GM03348 (cell line): ENCODE data around the gene ARHGAP25.

Source experiments
- DNase-seq: peaks from one replicate; pipeline ENCODE4 v3.0.0; 2012; ENCODE audit warnings: low spot score

ARHGAP25 gene, protein sequence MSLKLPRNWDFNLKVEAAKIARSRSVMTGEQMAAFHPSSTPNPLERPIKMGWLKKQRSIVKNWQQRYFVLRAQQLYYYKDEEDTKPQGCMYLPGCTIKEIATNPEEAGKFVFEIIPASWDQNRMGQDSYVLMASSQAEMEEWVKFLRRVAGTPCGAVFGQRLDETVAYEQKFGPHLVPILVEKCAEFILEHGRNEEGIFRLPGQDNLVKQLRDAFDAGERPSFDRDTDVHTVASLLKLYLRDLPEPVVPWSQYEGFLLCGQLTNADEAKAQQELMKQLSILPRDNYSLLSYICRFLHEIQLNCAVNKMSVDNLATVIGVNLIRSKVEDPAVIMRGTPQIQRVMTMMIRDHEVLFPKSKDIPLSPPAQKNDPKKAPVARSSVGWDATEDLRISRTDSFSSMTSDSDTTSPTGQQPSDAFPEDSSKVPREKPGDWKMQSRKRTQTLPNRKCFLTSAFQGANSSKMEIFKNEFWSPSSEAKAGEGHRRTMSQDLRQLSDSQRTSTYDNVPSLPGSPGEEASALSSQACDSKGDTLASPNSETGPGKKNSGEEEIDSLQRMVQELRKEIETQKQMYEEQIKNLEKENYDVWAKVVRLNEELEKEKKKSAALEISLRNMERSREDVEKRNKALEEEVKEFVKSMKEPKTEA

DNA sequence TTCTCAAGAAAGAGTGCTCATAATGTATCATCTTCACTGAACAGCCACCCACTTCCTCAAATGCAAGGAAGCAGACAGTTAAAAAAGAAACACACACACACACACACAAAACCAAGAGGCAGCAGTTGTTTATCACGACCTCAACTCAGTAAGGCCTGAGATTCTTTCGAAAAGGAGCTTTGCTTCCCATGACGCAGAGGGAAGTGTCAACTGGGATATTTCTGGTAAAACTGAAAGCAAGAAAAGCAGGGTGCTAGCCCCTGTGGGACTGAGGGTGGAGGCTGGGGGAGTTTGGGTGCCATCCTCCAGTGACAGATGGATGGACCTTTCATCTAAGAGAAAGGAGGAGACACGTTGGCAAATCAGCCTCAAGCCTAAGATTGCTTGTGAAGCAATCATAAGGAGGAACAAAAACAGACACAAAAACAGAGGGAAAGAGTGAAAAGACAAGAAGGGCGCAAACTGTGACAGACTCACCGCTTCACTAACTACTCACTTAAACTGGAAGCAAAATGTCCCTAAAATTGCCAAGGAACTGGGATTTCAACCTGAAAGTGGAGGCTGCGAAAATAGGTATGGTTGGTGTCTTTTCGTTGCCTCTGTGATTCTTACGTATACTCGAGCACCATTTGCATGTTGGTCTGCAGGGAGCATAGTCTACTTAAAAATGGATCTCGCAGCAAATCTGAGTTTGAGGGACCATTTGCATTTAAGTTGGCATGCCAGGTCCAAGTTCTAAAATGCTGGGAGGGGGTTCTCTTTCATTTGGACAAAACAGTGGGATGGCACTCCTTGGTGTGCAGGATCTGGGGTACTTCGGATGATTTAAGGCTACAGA lies at the start of gene ARHGAP25:
TSS of gene ARHGAP25 (plus strand) at position 124 of the 838 bp plus-strand sequence. CDS start at position 513, 389 bp downstream.
- no peak for DNase-seq

DNA sequence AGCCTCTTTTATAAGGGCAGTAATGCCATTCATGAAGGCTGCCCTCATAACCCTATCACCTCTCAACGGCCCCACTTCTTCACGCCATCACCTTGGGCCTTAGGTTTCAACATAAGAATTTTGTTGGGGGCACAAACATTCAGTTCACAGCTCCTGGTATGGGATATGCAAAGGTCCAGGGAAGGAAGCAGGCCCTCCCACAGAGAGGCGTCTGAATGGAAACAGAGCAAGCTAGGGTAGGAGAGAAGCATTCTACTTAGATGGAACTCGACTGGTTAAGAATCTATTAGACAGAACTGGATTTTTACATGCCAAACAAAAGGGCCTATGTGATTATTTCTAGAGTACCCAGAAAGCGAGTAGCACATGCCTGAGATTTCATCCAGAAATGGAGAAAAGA lies 48.4 kb upstream of the ARHGAP25 start:
- DNase-seq: no peak

DNA sequence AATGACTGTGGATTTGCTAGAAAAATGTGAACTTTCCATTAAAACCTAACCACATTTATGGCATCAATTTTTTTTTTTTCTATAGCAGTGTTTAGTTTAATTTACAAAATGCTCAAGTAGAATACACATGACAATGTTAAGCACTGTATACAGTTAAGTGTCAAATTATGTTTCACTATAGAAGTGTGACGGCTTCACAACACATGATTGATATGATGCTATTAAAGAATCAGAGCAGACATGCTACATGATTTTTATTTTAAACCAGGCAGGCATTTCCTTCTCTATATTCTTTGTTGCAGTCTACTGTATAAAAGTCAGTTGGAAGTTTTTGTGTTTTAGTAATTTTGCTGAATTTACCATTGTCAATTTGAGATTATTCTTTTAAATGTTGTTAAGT lies 47.6 kb upstream of the ARHGAP25 start:
- no peak for DNase-seq

DNA sequence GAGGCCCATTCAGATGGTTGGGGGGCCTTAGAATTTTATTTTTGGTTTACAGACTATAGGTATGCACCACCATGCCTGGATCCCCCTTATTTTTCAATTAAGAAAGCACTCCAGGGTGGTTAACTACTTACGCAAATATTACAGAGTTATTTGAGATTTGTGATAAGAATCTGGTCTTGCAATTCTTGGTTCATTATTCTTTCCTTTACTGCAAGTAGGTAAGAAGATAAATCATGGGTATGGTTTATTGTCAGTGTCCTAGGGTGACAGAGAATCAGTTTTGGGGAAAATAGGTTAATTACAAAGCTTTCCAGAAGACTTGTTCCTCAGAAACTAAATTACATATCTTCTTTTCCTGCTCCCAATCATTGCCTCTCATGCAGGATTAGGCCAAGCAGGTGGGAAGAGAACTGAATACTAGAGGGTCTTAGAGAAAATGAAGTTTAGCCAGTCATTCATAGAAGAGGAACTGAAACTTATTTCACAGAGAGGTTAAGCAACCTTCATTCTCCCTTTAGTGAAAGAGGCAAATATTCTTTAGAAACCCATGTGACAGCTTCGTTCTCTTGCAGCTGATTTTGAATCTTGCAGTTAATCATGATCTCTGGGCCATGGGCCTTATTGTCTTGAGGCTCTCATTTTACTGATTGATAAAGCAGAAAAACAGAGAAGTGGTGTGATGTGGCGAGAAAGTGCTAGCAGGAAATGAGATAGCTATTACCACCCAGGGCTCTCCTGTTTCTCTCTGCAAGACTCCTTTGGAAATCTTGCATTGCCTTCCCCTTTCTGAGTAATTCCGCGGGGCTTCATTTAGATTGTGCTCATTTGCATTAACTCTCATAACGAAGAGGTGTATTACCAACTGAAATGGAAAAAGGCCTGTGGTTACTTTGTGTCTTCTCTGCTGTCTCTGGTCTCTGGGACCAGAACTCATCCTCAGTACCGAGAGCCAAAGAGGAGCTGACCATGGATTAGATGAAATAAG lies 44.8 kb upstream of the ARHGAP25 start:
- DNase-seq: no peak

DNA sequence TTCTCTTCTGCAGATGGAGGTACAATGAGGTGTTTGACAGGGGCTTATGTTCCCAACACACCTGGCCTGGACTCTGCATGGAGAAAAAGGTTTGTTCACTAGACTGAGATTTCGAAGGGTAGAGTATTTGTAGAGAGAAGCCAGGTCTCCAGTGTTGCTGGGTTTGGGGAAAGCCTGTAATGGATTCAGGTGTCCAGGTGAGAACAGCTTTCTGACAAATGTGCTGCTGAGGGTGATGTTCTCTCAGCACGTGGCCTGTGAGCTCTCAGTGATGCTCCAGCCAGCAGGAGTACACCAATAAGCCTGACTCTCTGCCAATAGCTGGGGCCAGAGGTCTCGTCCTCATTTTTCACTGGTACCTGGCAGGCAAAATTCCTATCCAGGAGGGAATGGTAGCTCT lies 43.8 kb upstream of the ARHGAP25 start:
- no peak for DNase-seq

DNA sequence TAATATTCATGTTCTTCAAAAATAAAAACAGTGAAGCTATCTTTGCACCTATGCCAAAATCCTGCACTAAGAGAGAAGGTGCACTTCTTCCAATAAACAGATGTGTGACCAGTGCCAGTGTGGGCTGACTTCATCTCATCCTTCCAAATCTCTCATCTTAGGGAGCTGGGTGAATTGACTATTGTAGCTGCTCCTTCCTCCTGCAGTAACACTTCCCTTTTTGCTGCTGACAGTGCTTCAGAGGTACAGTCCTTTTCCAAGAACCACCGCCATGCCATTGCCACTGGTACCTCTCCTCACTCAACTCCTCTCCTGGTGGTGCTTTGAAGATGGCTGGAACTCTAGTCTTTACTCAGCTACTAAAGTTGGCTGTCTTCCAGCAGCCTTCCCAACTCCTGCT lies 42.1 kb upstream of the ARHGAP25 start:
- no peak for DNase-seq

DNA sequence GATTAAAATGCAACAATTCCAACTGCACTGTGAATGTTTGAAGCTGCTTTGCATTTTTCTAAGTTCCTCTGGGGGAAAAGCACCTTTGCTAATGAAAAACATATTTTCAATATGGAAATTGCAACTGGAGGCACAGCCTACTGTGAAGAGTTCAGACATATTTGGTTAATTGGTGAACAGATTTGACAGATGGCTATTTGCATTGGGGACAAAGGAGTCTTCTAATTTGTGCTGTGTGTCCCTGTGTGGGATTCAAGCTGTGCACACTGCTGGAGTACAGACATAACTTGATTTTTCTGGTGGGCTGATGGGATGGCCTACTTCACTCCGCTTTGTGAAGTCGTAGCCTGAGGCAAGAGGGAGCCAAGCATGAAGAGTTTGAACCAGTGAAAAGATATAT lies 40.7 kb upstream of the ARHGAP25 start:
- DNase-seq: no peak

DNA sequence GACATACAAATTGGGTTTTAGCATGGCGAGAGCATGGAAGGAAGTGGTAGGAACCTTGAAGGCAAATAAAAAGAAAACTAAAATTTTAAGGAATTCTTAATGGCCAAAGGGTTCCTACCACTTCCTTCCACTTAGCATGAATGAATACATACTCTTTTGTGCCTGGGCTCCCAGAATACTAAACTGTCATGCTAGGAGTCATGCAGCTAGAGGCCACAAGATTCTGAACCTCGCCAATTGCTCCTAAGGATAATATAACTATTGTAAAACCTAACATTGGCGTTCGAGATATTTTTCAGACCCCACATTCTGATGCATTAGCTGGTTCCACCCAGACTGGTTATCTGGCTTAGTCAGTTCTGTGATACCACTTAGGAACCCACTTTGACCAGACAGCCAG lies 38.6 kb upstream of the ARHGAP25 start:
- DNase-seq: no peak

DNA sequence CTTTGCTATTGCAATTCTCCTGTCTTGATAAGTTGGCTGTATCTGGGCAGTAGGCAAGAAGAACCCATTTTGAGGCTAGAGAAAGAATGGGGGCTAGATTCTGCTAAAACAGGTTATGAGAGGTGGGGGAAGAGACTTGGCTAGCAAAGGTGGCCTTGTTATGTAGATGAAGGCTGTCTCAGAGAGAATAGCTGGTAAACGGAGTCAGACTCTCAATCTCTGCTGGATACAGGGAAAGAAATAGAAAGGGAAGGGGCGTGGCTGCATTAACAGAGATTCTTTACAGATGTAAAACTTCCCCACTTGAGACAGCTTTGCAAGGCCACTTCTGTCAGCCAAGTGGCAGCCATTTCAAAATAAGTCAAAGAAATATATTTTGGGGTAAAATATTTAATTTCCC lies 38.1 kb upstream of the ARHGAP25 start:
- no peak for DNase-seq

DNA sequence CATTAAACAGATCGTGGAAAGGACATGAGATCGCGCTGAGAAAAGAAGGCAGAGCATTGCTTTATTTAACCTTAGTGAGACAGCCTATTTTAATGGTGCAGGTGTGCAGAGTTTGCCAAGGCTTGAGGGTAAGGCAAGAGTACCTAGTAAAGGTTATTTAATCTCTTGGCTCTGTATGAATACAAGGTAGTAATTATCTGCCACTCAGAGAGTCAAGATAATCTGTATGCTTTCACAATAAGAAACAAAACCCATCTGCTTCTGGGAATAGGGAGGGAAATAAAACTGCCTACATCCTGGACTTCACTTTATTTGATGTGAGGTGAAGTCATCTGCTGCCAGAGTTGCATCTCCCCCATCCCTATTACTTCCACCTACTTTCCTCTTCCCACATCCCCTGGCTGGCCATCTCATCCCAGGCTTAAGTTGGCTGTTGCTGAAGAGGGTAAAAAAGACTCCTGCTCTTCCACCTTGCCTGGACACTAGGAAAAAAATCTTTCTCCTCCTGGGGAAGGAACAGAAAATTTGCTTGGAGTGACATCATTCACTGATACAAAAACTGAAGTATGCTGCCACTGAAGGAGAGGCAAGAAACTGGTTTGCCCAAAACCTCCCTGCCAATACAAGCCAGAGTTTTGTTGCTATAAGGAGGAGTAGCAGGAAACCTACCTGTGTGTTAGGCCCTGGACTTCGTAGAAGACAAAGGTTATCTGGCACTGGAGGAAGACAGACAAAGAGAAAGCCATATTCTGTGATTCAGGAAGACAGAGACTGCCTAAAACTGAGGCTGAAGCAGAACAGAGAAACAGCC lies 35.8 kb upstream of the ARHGAP25 start:
- DNase-seq: no peak

DNA sequence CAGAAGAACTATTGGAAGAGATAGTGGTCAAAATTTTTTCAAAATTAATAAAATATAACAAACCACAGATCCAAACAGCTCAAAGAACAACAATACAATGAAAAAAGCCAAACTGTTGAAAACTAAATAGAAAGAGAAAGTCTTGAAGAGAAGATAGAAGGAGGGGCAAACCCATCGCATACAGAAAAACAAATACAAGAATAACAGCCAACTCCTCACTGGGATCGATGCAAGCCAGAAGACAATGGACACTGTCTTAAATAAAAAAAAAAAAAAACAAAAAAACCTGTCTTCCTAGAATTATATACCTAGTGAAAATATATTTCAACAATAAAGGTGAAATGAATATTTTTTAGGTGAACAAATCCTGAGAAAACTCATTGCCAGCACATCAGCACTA lies 34.1 kb upstream of the ARHGAP25 start:
- no peak for DNase-seq

DNA sequence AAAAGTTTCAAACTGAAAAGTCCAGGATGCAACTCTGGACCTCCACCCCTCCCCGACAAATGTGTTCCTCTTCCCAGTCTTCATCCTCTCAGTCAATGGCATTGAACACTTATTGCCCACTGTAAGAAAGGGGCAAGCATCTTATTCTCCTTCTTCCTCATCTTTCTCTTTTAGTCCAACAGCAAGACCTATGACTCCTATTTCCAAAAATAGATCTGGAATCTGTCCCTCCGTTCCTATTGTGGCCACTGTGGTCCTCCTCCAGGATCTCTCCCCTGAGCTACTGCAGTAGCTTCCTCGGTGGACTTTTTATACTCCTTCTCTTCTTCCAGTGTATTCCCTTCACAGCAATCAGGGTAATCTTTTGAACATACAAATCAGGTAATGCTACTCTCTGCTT lies 28.0 kb upstream of the ARHGAP25 start:
- DNase-seq: no peak

DNA sequence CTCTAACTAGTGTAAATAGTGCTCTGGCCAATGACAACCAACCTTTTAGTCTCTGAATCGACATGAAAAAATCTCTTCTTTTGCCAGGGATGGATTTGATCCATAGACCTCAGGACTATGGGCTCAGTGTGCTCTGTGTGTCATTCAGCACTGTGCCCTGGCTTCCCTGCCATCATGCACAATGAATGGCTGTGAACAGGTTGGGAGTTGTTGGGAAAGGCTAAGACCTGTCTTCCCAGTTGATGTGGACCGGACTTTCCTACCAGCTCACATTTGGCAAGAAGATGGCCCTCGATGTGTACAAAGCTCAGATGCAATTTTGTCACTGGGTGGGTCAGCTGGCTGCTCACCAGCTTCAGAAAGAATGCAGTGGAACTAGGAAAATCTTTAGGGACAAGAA lies 26.0 kb upstream of the ARHGAP25 start:
- DNase-seq: no peak

DNA sequence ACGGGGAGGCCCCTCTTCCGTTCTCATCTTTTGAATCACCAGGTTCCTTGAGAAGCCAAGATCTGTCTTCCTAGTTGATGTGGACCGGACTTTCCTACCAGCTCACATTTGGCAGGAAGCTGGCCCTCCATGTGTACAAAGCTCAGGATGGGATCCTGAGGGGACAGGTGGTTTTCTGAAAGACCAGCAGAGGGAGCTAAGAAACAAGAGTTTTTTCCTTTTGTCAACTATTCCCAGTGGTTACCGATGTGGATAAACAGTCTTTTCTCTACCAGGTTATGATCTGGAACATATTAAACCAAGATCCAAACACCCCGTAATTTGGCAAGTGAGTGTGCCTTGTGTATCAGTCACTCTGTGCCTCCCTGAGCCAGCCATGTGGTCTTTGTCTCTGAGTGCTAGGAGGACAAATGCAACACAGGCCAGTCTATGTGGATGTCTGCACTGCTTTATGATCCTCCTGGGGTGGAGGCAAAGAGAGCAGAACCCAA lies 25.1 kb upstream of the ARHGAP25 start:
- peak; percentile 65 for DNase-seq

DNA sequence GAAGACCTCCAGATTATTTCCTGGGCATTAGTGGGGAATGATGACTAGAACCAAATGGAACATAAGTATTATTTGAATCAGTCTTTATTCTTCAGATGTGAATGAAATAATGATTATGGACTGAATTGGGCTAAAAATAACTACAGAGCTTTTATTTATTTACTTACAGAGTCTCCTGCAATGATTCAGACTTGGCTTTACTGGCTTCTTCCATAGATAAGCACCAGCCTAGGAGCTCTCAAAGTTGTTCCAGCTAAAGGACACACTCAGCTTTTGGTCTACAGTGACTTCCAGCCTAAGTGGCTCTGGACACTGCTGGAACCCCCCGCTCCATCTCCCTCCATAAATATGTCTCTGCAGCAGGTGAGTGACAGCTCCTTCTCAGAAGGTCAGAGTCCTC lies 24.3 kb upstream of the ARHGAP25 start:
- DNase-seq: no peak

DNA sequence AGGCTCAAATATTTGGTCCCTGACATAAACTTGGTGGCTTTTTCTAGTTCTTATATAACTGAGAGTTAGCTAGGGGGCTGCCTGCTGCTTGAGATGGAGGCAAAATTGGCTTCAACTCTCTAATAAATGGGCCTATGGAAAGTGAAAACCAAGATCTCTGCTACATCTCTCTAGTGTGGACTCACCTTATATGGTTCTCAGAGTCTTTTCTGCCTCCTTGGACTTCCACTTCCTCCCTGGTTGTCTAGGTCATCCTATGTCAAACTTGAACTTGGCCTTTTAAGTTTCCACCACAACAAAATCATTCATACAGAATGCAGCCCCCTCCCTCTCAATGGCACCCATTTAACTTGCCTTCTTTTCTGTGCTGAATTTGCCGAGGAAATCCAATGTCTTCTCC lies 23.9 kb upstream of the ARHGAP25 start:
- DNase-seq: no peak

DNA sequence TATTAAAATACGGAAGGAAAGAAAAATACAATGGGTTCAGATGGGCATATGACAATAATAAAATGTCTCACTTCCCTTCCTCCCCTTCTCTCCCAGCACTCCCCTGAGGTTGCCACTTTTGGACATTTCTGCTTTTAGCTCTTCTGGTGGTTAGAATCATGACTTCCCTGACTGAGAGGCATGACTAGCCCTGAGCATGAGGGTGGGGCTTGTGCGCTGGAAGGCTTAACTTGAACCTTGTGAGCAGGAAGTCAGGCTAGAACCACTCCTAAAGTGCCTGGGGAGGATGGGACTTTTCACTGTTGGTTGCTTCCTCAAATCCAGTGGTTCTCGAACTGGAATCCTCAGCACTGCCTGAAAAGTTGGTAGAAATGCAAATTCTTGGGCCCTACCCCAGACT lies 19.7 kb upstream of the ARHGAP25 start:
- no peak for DNase-seq

DNA sequence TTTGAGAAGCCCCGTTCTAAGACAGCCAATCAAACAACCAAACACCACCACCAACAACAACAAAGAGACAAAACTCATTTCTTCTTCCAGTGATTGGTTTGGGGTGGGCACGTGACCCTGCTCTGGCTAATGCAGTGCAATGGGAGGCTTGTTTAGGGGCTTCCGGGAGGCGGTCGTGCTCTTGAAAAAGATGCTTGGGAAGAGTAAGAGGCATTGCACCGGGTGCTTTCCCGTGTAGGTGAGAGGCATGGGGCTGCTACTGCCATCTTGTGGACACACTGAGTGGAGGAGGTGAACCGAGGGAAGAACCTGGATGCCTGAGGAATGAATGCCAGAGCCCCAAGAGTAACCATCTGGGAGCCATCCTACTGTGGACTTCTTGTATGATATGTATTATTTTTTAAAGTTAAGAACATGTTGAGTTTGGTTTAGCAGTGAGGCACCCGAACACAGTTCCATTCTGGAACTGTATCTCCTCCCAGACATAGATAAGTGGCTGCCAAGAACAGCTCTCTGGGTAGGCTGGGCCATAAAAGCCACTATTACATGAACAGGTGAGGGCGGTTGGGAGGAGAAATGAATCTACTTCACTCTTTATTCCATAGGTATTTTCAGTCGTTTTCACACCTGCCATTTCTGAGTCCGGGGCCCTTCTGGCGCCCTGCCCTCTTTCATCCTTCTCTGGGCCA lies 19.1 kb upstream of the ARHGAP25 start:
- peak; percentile 74 for DNase-seq

DNA sequence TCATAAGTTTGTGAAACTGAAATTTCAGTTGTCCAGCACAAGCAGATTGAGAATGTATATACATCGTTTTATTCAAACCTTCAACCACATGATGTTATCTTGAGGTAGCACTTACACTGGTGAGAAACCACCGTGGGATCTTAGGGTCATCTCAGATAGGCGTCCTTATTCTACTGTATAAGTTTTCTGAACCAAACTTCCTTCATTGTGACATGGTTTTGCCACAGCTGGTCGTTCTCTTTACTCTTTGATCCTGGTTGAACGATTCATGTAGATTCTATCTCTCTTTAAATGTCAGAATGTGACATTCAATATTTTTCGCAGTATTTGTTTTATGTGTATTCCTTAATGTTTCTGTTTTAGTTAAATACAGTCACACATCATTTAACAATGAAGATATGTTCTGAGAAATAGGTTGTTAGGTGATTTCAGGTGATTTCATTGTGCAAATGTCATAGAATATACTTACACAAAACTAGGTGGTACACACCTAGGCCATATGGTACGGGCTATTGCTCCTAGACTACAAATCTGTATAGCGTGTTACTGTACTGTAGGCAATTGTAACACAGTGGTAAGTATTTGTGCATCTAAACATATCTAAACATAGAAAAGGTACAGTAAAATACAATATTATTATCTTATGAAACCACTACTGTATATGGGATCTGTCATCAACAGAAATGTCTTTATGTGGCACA lies 17.9 kb upstream of the ARHGAP25 start:
- DNase-seq: no peak
